ENCODE data around the gene ATXN2. TPM values are rescaled to one million over a fixed set of nuclear protein-coding genes. Genes with fewer than 3 reads are reported as not detected.

ATXN2 gene
- total RNA-seq, 1 donor from 2014 or later = 69.4 TPM

DNA sequence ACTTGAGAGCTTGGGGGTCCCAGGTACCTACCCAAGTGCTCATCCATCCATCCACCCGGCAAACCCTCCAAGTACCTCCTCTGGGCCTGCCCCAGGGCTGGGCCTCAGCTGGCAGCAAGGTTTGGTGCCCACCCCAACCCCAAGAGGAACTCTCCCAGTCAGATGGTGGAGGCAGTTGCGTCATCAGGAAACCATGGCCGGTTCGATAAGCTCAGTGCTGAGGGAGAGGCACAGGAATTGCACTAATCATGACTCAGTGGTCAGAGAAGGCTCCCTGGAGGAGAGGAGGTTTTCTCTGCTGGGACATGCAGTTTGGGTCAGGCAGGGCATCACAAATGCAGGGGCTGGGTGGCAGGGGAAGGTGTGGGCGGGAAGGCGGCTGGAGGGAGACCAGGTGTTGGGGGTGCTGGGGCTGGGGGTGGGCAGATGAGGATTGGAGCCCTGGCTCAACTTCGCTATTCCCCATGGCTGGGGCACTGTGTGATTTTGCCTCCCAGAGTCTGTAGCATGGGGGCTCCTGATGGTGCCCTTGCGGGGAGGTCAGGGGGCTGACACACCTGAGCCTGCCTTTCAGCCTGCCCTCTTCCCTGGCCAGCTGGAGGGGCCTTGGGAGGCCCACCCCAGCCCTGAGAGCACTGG lies 161.2 kb downstream of the ATXN2 start:
- H3K4me3 Mint-ChIP-seq (ENCODE audit: unreplicated experiment) = peak overlapping the region; percentile 67
- no peak overlapping the region for H3K27ac Mint-ChIP-seq (ENCODE audit: unreplicated experiment)
- DNase-seq (ENCODE audit: low spot score) = peak; percentile 3
- TF ChIP-seq, protein P1, sequence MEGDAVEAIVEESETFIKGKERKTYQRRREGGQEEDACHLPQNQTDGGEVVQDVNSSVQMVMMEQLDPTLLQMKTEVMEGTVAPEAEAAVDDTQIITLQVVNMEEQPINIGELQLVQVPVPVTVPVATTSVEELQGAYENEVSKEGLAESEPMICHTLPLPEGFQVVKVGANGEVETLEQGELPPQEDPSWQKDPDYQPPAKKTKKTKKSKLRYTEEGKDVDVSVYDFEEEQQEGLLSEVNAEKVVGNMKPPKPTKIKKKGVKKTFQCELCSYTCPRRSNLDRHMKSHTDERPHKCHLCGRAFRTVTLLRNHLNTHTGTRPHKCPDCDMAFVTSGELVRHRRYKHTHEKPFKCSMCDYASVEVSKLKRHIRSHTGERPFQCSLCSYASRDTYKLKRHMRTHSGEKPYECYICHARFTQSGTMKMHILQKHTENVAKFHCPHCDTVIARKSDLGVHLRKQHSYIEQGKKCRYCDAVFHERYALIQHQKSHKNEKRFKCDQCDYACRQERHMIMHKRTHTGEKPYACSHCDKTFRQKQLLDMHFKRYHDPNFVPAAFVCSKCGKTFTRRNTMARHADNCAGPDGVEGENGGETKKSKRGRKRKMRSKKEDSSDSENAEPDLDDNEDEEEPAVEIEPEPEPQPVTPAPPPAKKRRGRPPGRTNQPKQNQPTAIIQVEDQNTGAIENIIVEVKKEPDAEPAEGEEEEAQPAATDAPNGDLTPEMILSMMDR (IDR thresholded peaks at IDR 0.05; ENCODE audit: unreplicated experiment) = no peak
- H3K9me3 Mint-ChIP-seq (ENCODE audit: unreplicated experiment) = no peaks in the 10 kb centered on the region
- peaks cover 72% of the 10 kb centered on the region for H3K4me1 Mint-ChIP-seq (ENCODE audit: unreplicated experiment)
- H3K36me3 Mint-ChIP-seq (ENCODE audit: low read depth, unreplicated experiment) = peaks cover 34% of the 10 kb centered on the region
- H3K27me3 Mint-ChIP-seq (ENCODE audit: unreplicated experiment) = peaks cover 12% of the 10 kb centered on the region

DNA sequence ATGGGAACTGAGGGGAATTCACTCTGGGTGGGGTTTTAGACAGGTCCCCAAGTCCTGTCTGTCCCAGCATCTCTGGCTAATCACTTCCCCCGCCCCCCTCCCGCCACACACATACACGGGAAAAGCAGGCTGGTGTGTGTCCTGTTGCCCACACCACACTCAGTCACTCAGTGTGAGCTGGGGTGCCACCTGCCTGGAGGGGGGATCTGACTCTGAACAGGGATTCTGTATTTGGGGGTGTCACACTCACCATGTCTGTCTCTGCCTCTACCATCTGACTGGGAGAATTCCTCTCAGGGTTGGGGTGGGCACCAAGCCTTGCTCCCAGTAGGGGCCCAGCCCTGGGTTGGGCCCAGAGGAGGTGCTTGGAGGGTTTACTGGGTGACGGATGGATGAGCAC lies 162.3 kb downstream of the ATXN2 start:
- Mint-ChIP-seq H3K4me1 (ENCODE audit: unreplicated experiment) (peaks cover 74% of the 10 kb centered on the region), H3K9me3 (ENCODE audit: unreplicated experiment) (no peaks in the 10 kb centered on the region), H3K27me3 (ENCODE audit: unreplicated experiment) (peaks cover 12% of the 10 kb centered on the region), H3K36me3 (ENCODE audit: low read depth, unreplicated experiment) (peaks cover 38% of the 10 kb centered on the region), H3K27ac (ENCODE audit: unreplicated experiment) (peak overlapping the region; percentile 57), H3K4me3 (ENCODE audit: unreplicated experiment) (peak overlapping the region; percentile 71)
- DNase-seq (ENCODE audit: low spot score) = no peak
- TF ChIP-seq, protein P1 (IDR thresholded peaks at IDR 0.05; ENCODE audit: unreplicated experiment) = no peak

DNA sequence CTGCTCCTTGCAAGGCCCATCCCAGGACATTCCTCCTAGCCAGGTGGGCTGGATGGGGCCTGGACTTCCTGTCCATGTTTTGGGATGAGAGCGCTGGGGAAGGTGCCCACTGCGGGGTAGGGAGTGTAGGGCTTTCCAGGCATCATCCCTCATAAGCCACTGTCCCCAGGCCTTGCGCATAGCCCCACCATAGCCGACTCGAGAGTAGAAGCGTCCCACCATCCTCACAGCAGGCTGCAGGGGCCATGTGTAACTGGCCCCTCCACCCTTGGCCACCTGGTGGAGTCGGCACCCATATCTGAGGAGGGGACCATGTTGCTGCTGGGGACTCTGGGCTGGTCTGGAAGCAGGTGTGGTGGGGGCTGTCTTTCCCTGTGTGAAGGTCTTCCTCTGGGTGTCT lies 162.8 kb downstream of the ATXN2 start:
- peak; percentile 3 for DNase-seq (ENCODE audit: low spot score)
- peak overlapping the region; percentile 57 for H3K27ac Mint-ChIP-seq (ENCODE audit: unreplicated experiment)

DNA sequence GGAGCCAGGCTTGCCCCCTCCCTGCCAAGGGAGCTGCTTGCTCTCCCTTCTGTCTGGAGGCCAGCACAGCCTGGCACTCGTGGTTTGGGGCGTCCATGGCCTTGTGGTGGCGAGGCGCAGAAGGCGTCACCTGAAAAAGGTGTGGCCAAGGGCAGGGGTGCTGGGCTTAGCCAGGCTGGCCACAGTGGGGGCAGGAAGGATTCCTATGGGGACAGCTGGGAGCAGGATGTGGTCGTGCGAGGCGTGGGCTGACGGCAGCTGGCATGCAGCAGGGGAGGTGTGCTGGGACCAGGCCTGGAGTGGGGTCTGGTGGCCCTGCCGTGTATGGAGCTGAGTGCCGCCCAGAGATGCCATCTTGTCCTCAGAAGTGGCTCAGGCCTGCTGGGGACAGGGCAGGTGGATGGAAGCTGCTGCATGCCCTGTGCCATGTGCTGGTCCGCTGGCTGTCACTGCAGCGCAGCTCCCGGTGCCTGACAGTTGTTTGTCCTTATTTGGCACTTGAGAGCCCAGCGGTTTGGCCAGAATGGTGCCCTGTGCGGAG lies 163.4 kb downstream of the ATXN2 start:
- H3K36me3 Mint-ChIP-seq (ENCODE audit: low read depth, unreplicated experiment) = peaks cover 32% of the 10 kb centered on the region
- H3K27ac Mint-ChIP-seq (ENCODE audit: unreplicated experiment) = peak overlapping the region; percentile 57
- TF ChIP-seq, protein P1 (IDR thresholded peaks at IDR 0.05; ENCODE audit: unreplicated experiment) = no peak
- peaks cover 16% of the 10 kb centered on the region for H3K27me3 Mint-ChIP-seq (ENCODE audit: unreplicated experiment)
- peak; percentile 4 for DNase-seq (ENCODE audit: low spot score)
- peaks cover 75% of the 10 kb centered on the region for H3K4me1 Mint-ChIP-seq (ENCODE audit: unreplicated experiment)
- no peak overlapping the region for H3K4me3 Mint-ChIP-seq (ENCODE audit: unreplicated experiment)
- no peaks in the 10 kb centered on the region for H3K9me3 Mint-ChIP-seq (ENCODE audit: unreplicated experiment)

More for the DNA sequence above, 162.8 kb downstream of the ATXN2 start:
- TF ChIP-seq, protein P1 (IDR thresholded peaks at IDR 0.05; ENCODE audit: unreplicated experiment) = no peak
- peaks cover 14% of the 10 kb centered on the region for H3K27me3 Mint-ChIP-seq (ENCODE audit: unreplicated experiment)
- H3K36me3 Mint-ChIP-seq (ENCODE audit: low read depth, unreplicated experiment) = peaks cover 37% of the 10 kb centered on the region
- H3K9me3 Mint-ChIP-seq (ENCODE audit: unreplicated experiment) = no peaks in the 10 kb centered on the region
- H3K4me1 Mint-ChIP-seq (ENCODE audit: unreplicated experiment) = peaks cover 76% of the 10 kb centered on the region
- peak overlapping the region; percentile 71 for H3K4me3 Mint-ChIP-seq (ENCODE audit: unreplicated experiment)

DNA sequence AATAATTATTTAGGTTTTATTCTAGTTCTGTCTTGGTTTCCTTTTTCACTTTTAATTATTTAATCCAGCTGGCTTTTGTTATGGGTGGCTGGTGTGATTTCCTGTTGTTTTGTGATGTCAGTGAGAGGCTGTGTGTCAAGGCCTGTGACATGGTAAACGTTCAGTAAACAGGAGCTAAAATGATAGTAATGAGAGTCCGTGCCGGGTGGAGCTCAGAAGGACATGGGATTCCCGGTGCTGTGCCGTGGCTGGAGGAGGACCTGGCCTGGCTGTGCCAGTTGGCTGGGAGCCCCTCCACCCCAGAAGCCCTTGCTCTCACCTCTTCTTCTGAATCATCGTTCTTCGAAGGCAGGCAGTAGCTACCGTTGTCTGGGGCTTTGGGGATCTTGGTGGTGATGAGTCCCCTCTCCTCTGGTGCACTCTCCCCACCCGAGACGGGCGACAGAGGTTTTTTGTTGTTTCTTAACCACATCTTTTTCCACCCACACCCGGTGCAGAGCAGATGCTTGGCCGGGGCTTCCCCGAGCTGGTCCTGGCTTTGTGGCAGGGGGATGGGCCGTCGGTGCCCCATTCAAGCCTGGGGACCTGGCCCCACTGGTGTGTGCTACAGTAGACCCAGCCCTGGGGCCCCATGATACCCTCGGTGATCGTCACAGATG lies 164.3 kb downstream of the ATXN2 start:
- DNase-seq (ENCODE audit: low spot score) = peak; percentile 3
- TF ChIP-seq, protein P1 (IDR thresholded peaks at IDR 0.05; ENCODE audit: unreplicated experiment) = no peak

More for the DNA sequence above, 164.3 kb downstream of the ATXN2 start:
- peak overlapping the region; percentile 5 for H3K4me3 Mint-ChIP-seq (ENCODE audit: unreplicated experiment)
- no peaks in the 10 kb centered on the region for H3K9me3 Mint-ChIP-seq (ENCODE audit: unreplicated experiment)
- peak overlapping the region; percentile 84 for H3K27ac Mint-ChIP-seq (ENCODE audit: unreplicated experiment)
- H3K4me1 Mint-ChIP-seq (ENCODE audit: unreplicated experiment) = peaks cover 73% of the 10 kb centered on the region
- peaks cover 16% of the 10 kb centered on the region for H3K27me3 Mint-ChIP-seq (ENCODE audit: unreplicated experiment)
- peaks cover 23% of the 10 kb centered on the region for H3K36me3 Mint-ChIP-seq (ENCODE audit: low read depth, unreplicated experiment)

Measured in endothelial cell (in vitro differentiated cells).